GM18511 (cell line): ENCODE data around the gene TGM5.
"Not testable (repeated sequence)": the region's sequence is repeated elsewhere in the genome, so short reads cannot be mapped to it uniquely, and the experiment has no call there.

Experiments
- ATAC-seq: cut with Tn5 transposase; IDR thresholded peaks from one replicate; pipeline ENCODE4 v1.9.1; 2021; ENCODE audit warnings: mild to moderate bottlenecking, moderate library complexity; ENCODE audit not compliant: unreplicated experiment

TGM5 gene

GRCh38 chr15:43198992-43199391 lies 67.7 kb downstream of the TGM5 start:
- no peak for ATAC-seq

- ATAC-seq, result not testable (repeated sequence)
Observed at GRCh38 chr15:43198556-43198955, 68.2 kb downstream of the TGM5 start.

GRCh38 chr15:43197773-43198172 lies 69.0 kb downstream of the TGM5 start:
- not testable (repeated sequence) for ATAC-seq

- ATAC-seq, result no peak
Observed at GRCh38 chr15:43196760-43197548, 69.8 kb downstream of the TGM5 start.

GRCh38 chr15:43194795-43195194 lies 71.9 kb downstream of the TGM5 start:
- ATAC-seq, result no peak

- no peak for ATAC-seq
Observed at GRCh38 chr15:43193710-43194109, 73.0 kb downstream of the TGM5 start.

GRCh38 chr15:43190178-43190577 lies 76.5 kb downstream of the TGM5 start:
- no peak for ATAC-seq

- no peak for ATAC-seq
Observed at GRCh38 chr15:43189296-43189695, 77.4 kb downstream of the TGM5 start.

- no peak for ATAC-seq
Observed at GRCh38 chr15:43187544-43188155, 79.1 kb downstream of the TGM5 start.

GRCh38 chr15:43186003-43186353 lies 80.8 kb downstream of the TGM5 start:
- ATAC-seq, result peak; percentile 35

- ATAC-seq, result peak; percentile 93
Observed at GRCh38 chr15:43185157-43186002, 81.3 kb downstream of the TGM5 start, which contains the start of gene CCNDBP1. Gene CCNDBP1, plus strand, starts transcription at chr15:43185403. Its CDS starts 96 bp downstream, at chr15:43185499.

- no peak for ATAC-seq
Observed at GRCh38 chr15:43184407-43185124, 82.2 kb downstream of the TGM5 start.

- ATAC-seq, result no peak
Observed at GRCh38 chr15:43183270-43183669, 83.5 kb downstream of the TGM5 start.
